Activated B cell treated with CpG ODN at 0.5 μM for 24 hours (primary cell): ENCODE results near the gene LRP4. TPM values are rescaled to one million over a fixed set of nuclear protein-coding genes. Genes with fewer than 3 reads are reported as not detected.

Experiments used
- ATAC-seq: fragments of 200-7000 bp; cut with Tn5 transposase; one replicate; pipeline ENCODE4 v1.10.0; 2021; ENCODE audit warnings: low read depth, mild to moderate bottlenecking, moderate library complexity
- CTCF ChIA-PET: fragments of 350-600 bp; sonication (Branson Sonifier 250); formaldehyde crosslinking; loops from one replicate; lab custom pipeline; 2021; ENCODE audit warnings: antibody characterized with exemption; lab: Charles Lee
- POLR2A ChIA-PET: fragments of 350-600 bp; sonication (Branson Sonifier 250); formaldehyde crosslinking; loops from one replicate; lab custom pipeline; 2021; ENCODE audit warnings: antibody characterized with exemption; lab: Charles Lee
- DNase-seq: peaks from one replicate; pipeline ENCODE4 v3.0.0; 2022
- H3K27ac Mint-ChIP-seq: one replicate; pipeline ENCODE4 v1.8.0; 2020; ENCODE audit warnings: mixed read lengths
- H3K27me3 Mint-ChIP-seq: one replicate; pipeline ENCODE4 v1.8.0; 2021; ENCODE audit warnings: mixed read lengths
- H3K36me3 Mint-ChIP-seq: one replicate; pipeline ENCODE4 v1.8.0; 2021; ENCODE audit warnings: low read depth, mixed read lengths
- H3K4me1 Mint-ChIP-seq: one replicate; pipeline ENCODE4 v1.8.0; 2021; ENCODE audit warnings: mixed read lengths
- H3K4me3 Mint-ChIP-seq: one replicate; pipeline ENCODE4 v1.8.0; 2020; ENCODE audit warnings: mild to moderate bottlenecking, mixed read lengths
- H3K9me3 Mint-ChIP-seq: one replicate; pipeline ENCODE4 v1.8.0; 2020; ENCODE audit warnings: mixed read lengths
- intact Hi-C: fragments of 100-400 bp; cut with micrococcal nuclease; formaldehyde crosslinking; loops from one replicate; pipeline ENCODE4 v1.15.1; 2024
- total RNA-seq: library from RNA; stranded (reverse); gene quantifications from 2 replicates; pipeline ENCODE4 v1.2.3, GENCODE V29; 2022
- TF ChIP-seq, protein P1 (sequence below): fragments of 200-600 bp; IDR thresholded peaks from one replicate; pipeline ENCODE4 v1.8.0; 2022; ENCODE audit warnings: antibody characterized with exemption, mild to moderate bottlenecking

LRP4 gene
- total RNA-seq, 1 donor from 2014 or later = 0.16 TPM

GRCh38 chr11:46845440-46845739 is 73.0 kb downstream of the LRP4 start:
- ChIA-PET CTCF (no interaction called here), POLR2A (interaction anchor here (1.3 kb wide), 1 partner anchor 19 kb away, joined by 4 read pairs; no protein-coding TSS in a partner anchor)
- Mint-ChIP-seq H3K27me3 (no peaks in the 10 kb centered on the region), H3K27ac (peak overlapping the region; percentile 83), H3K4me1 (peaks cover 33% of the 10 kb centered on the region), H3K4me3 (peak overlapping the region; percentile 91), H3K9me3 (no peaks in the 10 kb centered on the region), H3K36me3 (peaks cover 7% of the 10 kb centered on the region)
- ATAC-seq = peak; percentile 6
- TF ChIP-seq, protein P1, sequence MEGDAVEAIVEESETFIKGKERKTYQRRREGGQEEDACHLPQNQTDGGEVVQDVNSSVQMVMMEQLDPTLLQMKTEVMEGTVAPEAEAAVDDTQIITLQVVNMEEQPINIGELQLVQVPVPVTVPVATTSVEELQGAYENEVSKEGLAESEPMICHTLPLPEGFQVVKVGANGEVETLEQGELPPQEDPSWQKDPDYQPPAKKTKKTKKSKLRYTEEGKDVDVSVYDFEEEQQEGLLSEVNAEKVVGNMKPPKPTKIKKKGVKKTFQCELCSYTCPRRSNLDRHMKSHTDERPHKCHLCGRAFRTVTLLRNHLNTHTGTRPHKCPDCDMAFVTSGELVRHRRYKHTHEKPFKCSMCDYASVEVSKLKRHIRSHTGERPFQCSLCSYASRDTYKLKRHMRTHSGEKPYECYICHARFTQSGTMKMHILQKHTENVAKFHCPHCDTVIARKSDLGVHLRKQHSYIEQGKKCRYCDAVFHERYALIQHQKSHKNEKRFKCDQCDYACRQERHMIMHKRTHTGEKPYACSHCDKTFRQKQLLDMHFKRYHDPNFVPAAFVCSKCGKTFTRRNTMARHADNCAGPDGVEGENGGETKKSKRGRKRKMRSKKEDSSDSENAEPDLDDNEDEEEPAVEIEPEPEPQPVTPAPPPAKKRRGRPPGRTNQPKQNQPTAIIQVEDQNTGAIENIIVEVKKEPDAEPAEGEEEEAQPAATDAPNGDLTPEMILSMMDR = no peak
- DNase-seq = no peak
- intact Hi-C loops = loop anchor here (5.0 kb wide), 3 partner anchors 72 to 582 kb away; partner anchors contain the start of genes ARHGAP1, LRP4, PSMC3 and ZNF408

DNA sequence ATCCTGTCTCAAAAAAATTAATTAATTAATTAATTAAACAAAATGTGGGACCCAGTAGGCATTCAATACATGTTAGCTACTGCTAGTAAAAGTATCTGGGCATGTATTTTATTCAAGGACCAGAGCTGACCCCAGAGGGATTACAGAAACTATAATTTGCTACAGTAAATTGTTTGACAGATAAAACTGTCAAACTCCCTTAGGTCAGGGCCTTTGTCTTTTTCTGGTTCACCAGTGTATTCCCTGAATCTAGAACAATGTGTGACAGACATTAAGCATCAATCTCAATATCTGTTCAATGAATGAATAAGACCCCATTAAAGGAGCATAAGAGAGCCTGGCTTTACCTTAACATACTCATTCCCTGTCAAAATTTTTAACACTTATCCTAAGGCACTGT is 78.2 kb downstream of the LRP4 start:
- no peak overlapping the region for H3K27ac Mint-ChIP-seq
- CTCF ChIA-PET = no interaction called here
- POLR2A ChIA-PET = no interaction called here
- H3K27me3 Mint-ChIP-seq = no peaks in the 10 kb centered on the region
- TF ChIP-seq, protein P1 = no peak
- intact Hi-C loops = no loop called here
- ATAC-seq (no peak), DNase-seq (no peak)
- no peak overlapping the region for H3K4me3 Mint-ChIP-seq
- H3K4me1 Mint-ChIP-seq = peaks cover 28% of the 10 kb centered on the region
- peaks cover 6% of the 10 kb centered on the region for H3K36me3 Mint-ChIP-seq
- no peaks in the 10 kb centered on the region for H3K9me3 Mint-ChIP-seq

- POLR2A ChIA-PET = no interaction called here
- H3K27ac Mint-ChIP-seq = no peak overlapping the region
- no peaks in the 10 kb centered on the region for H3K27me3 Mint-ChIP-seq
- TF ChIP-seq, protein P1 = no peak
- CTCF ChIA-PET = no interaction called here
- H3K9me3 Mint-ChIP-seq = no peaks in the 10 kb centered on the region
- H3K4me3 Mint-ChIP-seq = no peak overlapping the region
- H3K36me3 Mint-ChIP-seq = peaks cover 6% of the 10 kb centered on the region
- ATAC-seq (no peak), DNase-seq (no peak)
- intact Hi-C loops = no loop called here
- H3K4me1 Mint-ChIP-seq = peaks cover 14% of the 10 kb centered on the region
Measured at GRCh38 chr11:46838501-46838900, 79.8 kb downstream of the LRP4 start.

DNA sequence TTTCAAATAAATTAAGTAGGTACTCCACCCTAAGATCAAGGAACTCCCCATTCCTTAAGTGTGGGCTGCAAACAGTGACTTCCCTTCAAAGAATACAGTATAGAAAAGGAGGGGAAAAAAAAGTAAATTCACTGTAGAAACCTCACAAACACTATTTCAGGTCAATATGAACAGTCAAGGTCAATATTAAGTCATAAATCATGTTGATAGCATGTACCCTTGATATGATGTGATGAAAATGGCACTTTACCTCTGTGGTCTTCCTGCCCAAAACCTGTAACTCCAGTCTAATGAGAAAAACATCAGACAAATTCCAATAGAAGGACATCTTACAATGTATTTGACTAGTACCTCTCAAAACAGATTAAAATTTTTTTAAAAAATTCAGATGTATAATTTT is 80.5 kb downstream of the LRP4 start:
- no peak overlapping the region for H3K4me3 Mint-ChIP-seq
- POLR2A ChIA-PET = interaction anchor here (0.6 kb wide), 1 partner anchor 1008 kb away, joined by 6 read pairs; no protein-coding TSS in a partner anchor
- no peaks in the 10 kb centered on the region for H3K9me3 Mint-ChIP-seq
- intact Hi-C loops = no loop called here
- no peak overlapping the region for H3K27ac Mint-ChIP-seq
- CTCF ChIA-PET = no interaction called here
- H3K36me3 Mint-ChIP-seq = peaks cover 6% of the 10 kb centered on the region
- no peak for DNase-seq
- ATAC-seq = no peak
- H3K27me3 Mint-ChIP-seq = no peaks in the 10 kb centered on the region
- TF ChIP-seq, protein P1 = no peak
- peaks cover 10% of the 10 kb centered on the region for H3K4me1 Mint-ChIP-seq

GRCh38 chr11:46836870-46837269 is 81.5 kb downstream of the LRP4 start:
- no peak for ATAC-seq
- Mint-ChIP-seq H3K9me3 (no peaks in the 10 kb centered on the region), H3K27ac (no peak overlapping the region), H3K4me1 (peaks cover 7% of the 10 kb centered on the region), H3K27me3 (no peaks in the 10 kb centered on the region), H3K4me3 (no peak overlapping the region), H3K36me3 (peaks cover 3% of the 10 kb centered on the region)
- no peak for DNase-seq
- CTCF ChIA-PET = no interaction called here
- POLR2A ChIA-PET = no interaction called here
- intact Hi-C loops = no loop called here
- TF ChIP-seq, protein P1 = no peak
